ENCODE data around the gene EFCAB11.

Gene EFCAB11

GRCh38 chr14:89956661-89957009 lies 2.1 kb upstream of the EFCAB11 start:
- peaks cover 6% of the 10 kb centered on the region; the same call in 1 of the 2 replicates for H3K4me1 ChIP-seq (ENCODE audit: insufficient read depth, low read length)
- H3K4me3 ChIP-seq (ENCODE audit: low read length): peak overlapping the region; percentile 82
- 18% methylated on average over 15 of the region's 15 CpGs for WGBS
- H3K27me3 ChIP-seq (ENCODE audit: insufficient read depth, low read length): no peaks in the 10 kb centered on the region
- peak overlapping the region; percentile 73; the same call in 1 of the 2 replicates for H3K27ac ChIP-seq (ENCODE audit: low read depth, low read length)
- peaks cover 9% of the 10 kb centered on the region; the same call in 1 of the 2 replicates for H3K9me3 ChIP-seq (ENCODE audit: insufficient read depth, low read depth, low read length)
- H3K9ac ChIP-seq (ENCODE audit: low read depth, low read length): peak overlapping the region; percentile 85
- peaks cover 29% of the 10 kb centered on the region for H3K36me3 ChIP-seq (ENCODE audit: insufficient read depth, low read length)

- Histone ChIP-seq H3K9ac (ENCODE audit: low read depth, low read length) (peak within 1 kb of the TSS; percentile 85), H3K27ac (ENCODE audit: low read depth, low read length) (peak within 1 kb of the TSS; percentile 73), H3K36me3 (ENCODE audit: insufficient read depth, low read length) (peaks cover 32% of the 10 kb centered on the region), H3K4me1 (ENCODE audit: insufficient read depth, low read length) (peaks cover 5% of the 10 kb centered on the region; the same call in 1 of the 2 replicates), H3K9me3 (ENCODE audit: insufficient read depth, low read depth, low read length) (peaks cover 9% of the 10 kb centered on the region; the same call in 1 of the 2 replicates), H3K4me3 (ENCODE audit: low read length) (peak within 1 kb of the TSS; percentile 82), H3K27me3 (ENCODE audit: insufficient read depth, low read length) (no peaks in the 10 kb centered on the region)
- WGBS: under 1% methylated on average over 84 of the region's 84 CpGs
Observed at GRCh38 chr14:89955745-89956660, 1.5 kb upstream of the EFCAB11 start, which contains the start of gene TDP1. TSS of gene TDP1 (plus strand) at chr14:89955927. CDS start at chr14:89963115, 7,188 bp downstream.

- Histone ChIP-seq H3K9ac (ENCODE audit: low read depth, low read length) (peak overlapping the region; percentile 50), H3K9me3 (ENCODE audit: insufficient read depth, low read depth, low read length) (peaks cover 9% of the 10 kb centered on the region; the same call in 1 of the 2 replicates), H3K27me3 (ENCODE audit: insufficient read depth, low read length) (no peaks in the 10 kb centered on the region), H3K36me3 (ENCODE audit: insufficient read depth, low read length) (peaks cover 35% of the 10 kb centered on the region), H3K4me1 (ENCODE audit: insufficient read depth, low read length) (no peaks in the 10 kb centered on the region; the same call in 1 of the 2 replicates), H3K4me3 (ENCODE audit: low read length) (peak overlapping the region; percentile 82), H3K27ac (ENCODE audit: low read depth, low read length) (no peak overlapping the region)
- 17% methylated on average over 20 of the region's 20 CpGs for WGBS
Observed at GRCh38 chr14:89955022-89955744, 653 bp upstream of the EFCAB11 start.

GRCh38 chr14:89953602-89954001 lies 928 bp downstream of the EFCAB11 start:
- no peaks in the 10 kb centered on the region; the same call in 1 of the 2 replicates for H3K4me1 ChIP-seq (ENCODE audit: insufficient read depth, low read length)
- H3K9ac ChIP-seq (ENCODE audit: low read depth, low read length): no peak overlapping the region
- H3K36me3 ChIP-seq (ENCODE audit: insufficient read depth, low read length): peaks cover 38% of the 10 kb centered on the region
- H3K27ac ChIP-seq (ENCODE audit: low read depth, low read length): no peak overlapping the region
- peak overlapping the region; percentile 82 for H3K4me3 ChIP-seq (ENCODE audit: low read length)
- peaks cover 9% of the 10 kb centered on the region; the same call in 1 of the 2 replicates for H3K9me3 ChIP-seq (ENCODE audit: insufficient read depth, low read depth, low read length)
- no peaks in the 10 kb centered on the region for H3K27me3 ChIP-seq (ENCODE audit: insufficient read depth, low read length)
- 81% methylated on average over 1 of the region's 1 CpG for WGBS

- 94% methylated on average over 2 of the region's 2 CpGs for WGBS
- H3K27me3 ChIP-seq (ENCODE audit: insufficient read depth, low read length): no peaks in the 10 kb centered on the region
Observed at GRCh38 chr14:89952576-89952975, 2.0 kb downstream of the EFCAB11 start.

GRCh38 chr14:89947344-89947743 lies 7.2 kb downstream of the EFCAB11 start:
- Histone ChIP-seq H3K27me3 (ENCODE audit: insufficient read depth, low read length) (no peaks in the 10 kb centered on the region), H3K9me3 (ENCODE audit: insufficient read depth, low read depth, low read length) (no peaks in the 10 kb centered on the region), H3K27ac (ENCODE audit: low read depth, low read length) (no peak overlapping the region), H3K4me3 (ENCODE audit: low read length) (no peak overlapping the region), H3K4me1 (ENCODE audit: insufficient read depth, low read length) (no peaks in the 10 kb centered on the region), H3K36me3 (ENCODE audit: insufficient read depth, low read length) (peaks cover 24% of the 10 kb centered on the region), H3K9ac (ENCODE audit: low read depth, low read length) (no peak overlapping the region)

More at GRCh38 chr14:89952576-89952975, 2.0 kb downstream of the EFCAB11 start:
- H3K9ac ChIP-seq (ENCODE audit: low read depth, low read length): no peak overlapping the region
- H3K27ac ChIP-seq (ENCODE audit: low read depth, low read length): no peak overlapping the region
- H3K36me3 ChIP-seq (ENCODE audit: insufficient read depth, low read length): peaks cover 31% of the 10 kb centered on the region
- no peak overlapping the region for H3K4me3 ChIP-seq (ENCODE audit: low read length)
- H3K4me1 ChIP-seq (ENCODE audit: insufficient read depth, low read length): no peaks in the 10 kb centered on the region; the same call in 1 of the 2 replicates
- H3K9me3 ChIP-seq (ENCODE audit: insufficient read depth, low read depth, low read length): peaks cover under 1% of the 10 kb centered on the region; the same call in 1 of the 2 replicates

- H3K36me3 ChIP-seq (ENCODE audit: insufficient read depth, low read length): no peaks in the 10 kb centered on the region
- H3K9ac ChIP-seq (ENCODE audit: low read depth, low read length): no peak overlapping the region
- H3K27me3 ChIP-seq (ENCODE audit: insufficient read depth, low read length): no peaks in the 10 kb centered on the region
- 67% methylated on average over 1 of the region's 2 CpGs for WGBS
- H3K4me3 ChIP-seq (ENCODE audit: low read length): no peak overlapping the region
- H3K9me3 ChIP-seq (ENCODE audit: insufficient read depth, low read depth, low read length): no peaks in the 10 kb centered on the region
- no peaks in the 10 kb centered on the region for H3K4me1 ChIP-seq (ENCODE audit: insufficient read depth, low read length)
- no peak overlapping the region for H3K27ac ChIP-seq (ENCODE audit: low read depth, low read length)
Observed at GRCh38 chr14:89941830-89942377, 12.6 kb downstream of the EFCAB11 start.

- Histone ChIP-seq H3K27ac (ENCODE audit: low read depth, low read length) (no peak overlapping the region), H3K27me3 (ENCODE audit: insufficient read depth, low read length) (no peaks in the 10 kb centered on the region), H3K36me3 (ENCODE audit: insufficient read depth, low read length) (0 out of 2 replicates have a peak, but pooled peaks cover 2% of the 10 kb centered on the region), H3K4me3 (ENCODE audit: low read length) (no peak overlapping the region), H3K4me1 (ENCODE audit: insufficient read depth, low read length) (no peaks in the 10 kb centered on the region), H3K9me3 (ENCODE audit: insufficient read depth, low read depth, low read length) (no peaks in the 10 kb centered on the region), H3K9ac (ENCODE audit: low read depth, low read length) (no peak overlapping the region)
- 100% methylated on average over 1 of the region's 3 CpGs for WGBS
Observed at GRCh38 chr14:89936654-89937185, 17.8 kb downstream of the EFCAB11 start.

GRCh38 chr14:89933002-89933401 lies 21.5 kb downstream of the EFCAB11 start:
- Histone ChIP-seq H3K36me3 (ENCODE audit: insufficient read depth, low read length) (0 out of 2 replicates have a peak, but pooled peaks cover 14% of the 10 kb centered on the region), H3K9me3 (ENCODE audit: insufficient read depth, low read depth, low read length) (no peaks in the 10 kb centered on the region), H3K4me1 (ENCODE audit: insufficient read depth, low read length) (no peaks in the 10 kb centered on the region), H3K27me3 (ENCODE audit: insufficient read depth, low read length) (no peaks in the 10 kb centered on the region), H3K9ac (ENCODE audit: low read depth, low read length) (no peak overlapping the region), H3K27ac (ENCODE audit: low read depth, low read length) (no peak overlapping the region), H3K4me3 (ENCODE audit: low read length) (no peak overlapping the region)
- WGBS: 85% methylated on average over 5 of the region's 6 CpGs

GRCh38 chr14:89927186-89927865 lies 27.2 kb downstream of the EFCAB11 start:
- Histone ChIP-seq H3K9me3 (ENCODE audit: insufficient read depth, low read depth, low read length) (no peaks in the 10 kb centered on the region), H3K27ac (ENCODE audit: low read depth, low read length) (no peak overlapping the region), H3K27me3 (ENCODE audit: insufficient read depth, low read length) (no peaks in the 10 kb centered on the region), H3K4me3 (ENCODE audit: low read length) (no peak overlapping the region), H3K36me3 (ENCODE audit: insufficient read depth, low read length) (peaks cover 20% of the 10 kb centered on the region; the same call in 1 of the 2 replicates), H3K9ac (ENCODE audit: low read depth, low read length) (no peak overlapping the region), H3K4me1 (ENCODE audit: insufficient read depth, low read length) (no peaks in the 10 kb centered on the region)
- 96% methylated on average over 12 of the region's 13 CpGs for WGBS
